ENCODE measurements around the gene ANO2.

ANO2 gene

DNA sequence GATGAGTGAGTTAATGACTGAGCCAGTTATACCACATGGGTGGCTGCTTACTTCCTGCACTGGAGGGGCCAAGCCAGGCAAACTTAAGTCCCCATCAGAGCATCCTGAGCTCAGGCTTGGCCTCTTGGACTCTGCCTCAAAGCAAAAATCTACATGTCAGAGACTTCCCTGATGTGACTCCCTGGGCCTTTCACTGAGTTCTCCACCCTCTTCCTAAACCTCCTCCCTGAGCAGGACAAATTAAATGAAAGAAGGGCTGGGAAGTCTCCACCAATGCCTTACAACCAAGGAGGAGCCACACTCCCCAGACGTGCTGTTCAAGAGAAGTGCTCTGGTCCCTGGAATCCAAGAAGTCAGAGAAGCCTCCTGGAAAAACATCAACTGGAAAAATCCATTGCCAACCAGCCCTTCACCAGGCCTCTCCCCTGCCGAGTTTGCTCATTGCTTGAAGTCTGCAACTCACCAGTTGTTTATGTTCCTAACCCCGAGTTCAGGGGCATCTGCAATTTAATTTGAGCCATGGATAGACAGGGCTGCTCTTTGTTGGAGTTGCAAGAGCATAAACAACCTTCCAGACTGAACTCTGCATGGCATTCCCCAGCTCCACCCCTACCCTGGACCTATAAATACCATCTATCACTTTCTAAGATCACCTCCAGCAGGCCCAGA lies 160.5 kb downstream of the ANO2 start:
- no peak overlapping the region for H3K4me3 ChIP-seq (ENCODE audit: low read length)
- no peak for TF ChIP-seq CTCF (IDR thresholded peaks at IDR 0.05; ENCODE audit: insufficient read depth, low read depth, low read length, missing control alignments)
- no peak for DNase-seq (ENCODE audit: low read depth)

- no peak for TF ChIP-seq CTCF (IDR thresholded peaks at IDR 0.05; ENCODE audit: insufficient read depth, low read depth, low read length, missing control alignments)
- H3K4me3 ChIP-seq (ENCODE audit: low read length): no peak overlapping the region
- DNase-seq (ENCODE audit: low read depth): peak; percentile 6
Measured at GRCh38 chr12:5783289-5783920, 161.7 kb downstream of the ANO2 start.

- no peak for TF ChIP-seq CTCF (IDR thresholded peaks at IDR 0.05; ENCODE audit: insufficient read depth, low read depth, low read length, missing control alignments)
- DNase-seq (ENCODE audit: low read depth): no peak
- no peak overlapping the region for H3K4me3 ChIP-seq (ENCODE audit: low read length)
Measured at GRCh38 chr12:5780536-5780935, 164.5 kb downstream of the ANO2 start.

- no peak for DNase-seq (ENCODE audit: low read depth)
- TF ChIP-seq CTCF (IDR thresholded peaks at IDR 0.05; ENCODE audit: insufficient read depth, low read depth, low read length, missing control alignments): no peak
- H3K4me3 ChIP-seq (ENCODE audit: low read length): no peak overlapping the region
Measured at GRCh38 chr12:5779401-5779800, 165.7 kb downstream of the ANO2 start.

- no peak overlapping the region for H3K4me3 ChIP-seq (ENCODE audit: low read length)
- no peak for DNase-seq (ENCODE audit: low read depth)
- no peak for TF ChIP-seq CTCF (IDR thresholded peaks at IDR 0.05; ENCODE audit: insufficient read depth, low read depth, low read length, missing control alignments)
Measured at GRCh38 chr12:5778821-5779220, 166.2 kb downstream of the ANO2 start.

DNA sequence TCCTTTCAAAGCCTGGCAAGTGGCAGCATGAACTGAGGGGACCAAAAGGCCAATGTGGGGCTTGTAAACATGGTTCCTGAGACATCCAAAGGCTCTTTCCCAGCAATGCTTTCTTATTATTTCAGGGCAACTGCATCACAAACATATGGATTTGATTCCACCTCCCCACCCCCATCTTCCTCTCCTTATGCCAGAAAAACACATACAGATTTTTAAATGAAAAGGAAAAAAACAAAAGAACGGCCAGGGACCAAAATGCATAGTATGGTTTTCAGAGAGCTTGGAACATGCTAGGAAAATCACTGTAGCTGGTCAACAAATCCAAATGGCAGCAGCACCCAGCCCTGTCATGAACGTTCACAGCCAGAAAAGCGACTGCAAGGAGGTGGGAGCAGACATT lies 167.6 kb downstream of the ANO2 start:
- H3K4me3 ChIP-seq (ENCODE audit: low read length): no peak overlapping the region
- DNase-seq (ENCODE audit: low read depth): no peak
- no peak for TF ChIP-seq CTCF (IDR thresholded peaks at IDR 0.05; ENCODE audit: insufficient read depth, low read depth, low read length, missing control alignments)

DNA sequence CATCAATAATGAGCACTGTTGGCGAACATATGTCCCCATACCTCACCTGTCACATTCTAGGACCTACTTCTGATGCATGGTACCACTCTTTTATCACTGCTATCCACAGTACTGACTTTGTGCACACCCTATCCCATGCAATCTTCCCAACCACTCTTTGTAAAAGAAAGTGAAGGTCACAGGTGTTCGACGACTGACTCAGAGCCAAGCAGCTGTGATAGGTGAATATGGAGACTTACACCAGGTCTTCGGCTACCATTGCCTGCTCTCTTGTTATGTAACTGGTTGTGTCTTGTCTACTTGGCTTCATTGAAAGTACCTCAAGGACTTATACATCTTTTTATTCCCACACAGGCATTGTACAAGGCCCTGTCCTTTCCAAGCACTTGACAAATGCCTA lies 169.0 kb downstream of the ANO2 start:
- H3K4me3 ChIP-seq (ENCODE audit: low read length): no peak overlapping the region
- TF ChIP-seq CTCF (IDR thresholded peaks at IDR 0.05; ENCODE audit: insufficient read depth, low read depth, low read length, missing control alignments): no peak
- DNase-seq (ENCODE audit: low read depth): no peak

Data from epithelial cell of esophagus (primary cell).